Tongue (tissue), 2 donors: ENCODE results near the gene MT1M. TPM values are rescaled to one million over a fixed set of nuclear protein-coding genes. Genes with fewer than 3 reads are reported as not detected.
A peak's percentile ranks its signal among the peaks of the same experiment; 100 is the strongest.
"Not testable (repeated sequence)": the region's sequence is repeated elsewhere in the genome, so short reads cannot be mapped to it uniquely, and the experiment has no call there.

Source experiments
- DNase-seq: peaks from one replicate; pipeline ENCODE4 v3.0.0-alpha.2; 2015
- total RNA-seq: library from RNA; depleted of rRNA; stranded (reverse); fragments of >200 nt; gene quantifications from one replicate; pipeline ENCODE4 v1.2.3, GENCODE V29; 2014

The MT1M gene
- 1.7 TPM for total RNA-seq

DNA sequence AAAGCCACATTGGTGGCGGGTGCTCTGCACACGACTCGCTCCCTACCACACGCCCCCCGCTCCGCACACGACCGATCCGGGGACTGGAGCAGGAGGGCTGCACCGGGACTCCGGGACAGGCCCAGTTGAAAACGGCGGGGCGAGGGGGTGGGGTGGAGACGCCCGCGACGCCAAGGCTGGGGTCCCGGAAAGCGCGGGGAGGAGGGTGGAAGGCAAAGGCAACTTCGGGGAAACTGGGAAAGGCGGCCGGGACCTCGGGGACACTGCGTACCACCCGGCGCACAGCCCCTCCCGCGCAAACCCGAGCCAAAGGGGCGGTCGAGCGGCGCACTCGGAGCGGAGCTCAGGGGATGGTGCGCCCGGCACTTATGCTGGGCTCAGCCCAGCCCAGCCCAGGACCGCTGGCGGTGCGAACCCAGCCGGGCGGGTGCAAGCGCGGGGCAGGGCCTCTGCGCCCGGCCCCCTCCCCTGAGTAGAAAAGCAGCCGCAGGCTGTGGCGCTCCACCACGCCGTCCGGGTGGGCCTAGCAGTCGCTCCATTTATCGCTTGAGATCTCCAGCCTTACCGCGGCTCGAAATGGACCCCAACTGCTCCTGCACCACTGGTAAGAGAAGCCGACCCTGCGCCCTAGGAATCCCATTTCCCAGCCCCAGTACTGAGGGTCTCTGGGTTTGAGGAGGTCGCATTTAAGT, at the start of gene MT1M:
MT1M (plus strand) TSS at position 504 of the 692 bp plus-strand sequence; CDS start at position 577, 73 bp downstream.
- DNase-seq = peak; percentile 36

DNA sequence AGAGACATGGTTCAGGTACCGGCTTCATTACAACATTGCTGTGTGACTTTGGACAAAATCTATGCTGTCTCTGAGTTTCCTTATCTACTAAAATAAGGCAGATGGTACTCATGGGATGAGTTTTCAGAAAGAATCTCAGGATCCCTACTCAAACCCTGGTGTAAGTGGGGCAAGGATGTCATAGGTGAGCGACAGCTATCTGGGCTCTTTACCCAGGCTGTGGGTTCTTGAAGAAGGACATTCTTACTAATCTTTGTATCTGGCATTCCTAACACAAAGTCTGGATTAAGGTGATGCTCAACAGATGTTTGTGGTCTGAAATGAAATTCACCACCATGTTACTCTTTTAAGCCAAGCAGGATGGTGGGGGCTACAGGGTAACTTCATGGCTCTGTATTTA, 49.5 kb upstream of the MT1M start:
- not testable (repeated sequence) for DNase-seq

DNA sequence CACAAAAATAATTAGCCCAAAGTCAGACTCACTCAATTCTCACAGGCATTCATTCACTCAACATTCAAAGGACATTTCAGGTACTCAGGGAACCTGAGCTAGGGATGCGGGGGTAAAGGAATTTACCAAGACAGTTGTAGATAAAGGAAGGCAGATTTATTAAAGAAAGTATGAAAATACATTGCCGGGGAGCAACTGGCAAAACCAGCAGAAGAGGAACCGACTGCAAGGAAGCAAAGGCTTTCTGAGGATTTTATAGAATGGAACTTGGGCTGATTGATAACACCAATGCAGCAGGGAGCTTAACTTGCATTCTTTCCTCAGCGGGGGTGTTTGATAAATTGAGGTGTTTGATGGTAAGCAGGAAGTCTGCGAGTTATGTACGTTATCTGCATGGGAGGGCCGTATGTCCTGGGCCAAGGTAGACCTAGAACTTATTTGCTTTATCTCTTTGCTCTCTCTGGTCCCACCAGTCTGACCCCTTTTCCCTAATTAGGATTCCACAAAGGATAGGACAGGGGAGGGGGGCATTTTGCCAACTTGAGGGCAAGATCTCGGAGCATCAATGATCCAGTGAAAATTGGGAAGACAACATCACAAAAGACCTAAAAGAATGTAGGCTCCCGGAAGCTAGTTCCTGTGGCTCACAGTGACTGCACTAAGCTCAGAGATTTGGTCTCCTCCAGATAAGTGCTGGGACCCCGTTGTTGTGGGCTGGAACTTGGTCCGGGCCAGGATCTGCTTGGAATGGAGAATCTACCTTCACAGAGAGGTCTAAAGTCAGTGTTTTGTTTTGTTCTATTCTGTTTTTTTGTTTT, 48.9 kb upstream of the MT1M start:
- DNase-seq = no peak

DNA sequence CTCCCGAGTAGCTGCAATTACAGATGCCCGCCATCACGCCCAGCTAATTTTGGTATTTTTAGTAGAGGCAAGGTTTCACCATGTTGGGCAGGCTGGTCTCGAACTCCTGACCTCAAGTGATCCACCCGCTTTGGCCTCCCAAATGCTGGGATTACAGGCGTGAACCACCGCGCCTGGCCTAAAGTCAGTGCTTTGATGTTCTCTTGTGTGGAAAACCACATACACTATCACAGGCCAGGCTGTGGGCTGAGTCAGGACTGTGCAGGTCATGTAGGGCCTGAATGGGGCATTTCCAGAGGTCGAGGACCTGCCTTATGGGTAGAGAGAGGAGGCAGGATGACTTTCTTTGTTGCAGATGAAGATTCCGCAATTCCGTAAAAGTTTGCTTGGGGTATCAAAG, 48.2 kb upstream of the MT1M start:
- DNase-seq = no peak

DNA sequence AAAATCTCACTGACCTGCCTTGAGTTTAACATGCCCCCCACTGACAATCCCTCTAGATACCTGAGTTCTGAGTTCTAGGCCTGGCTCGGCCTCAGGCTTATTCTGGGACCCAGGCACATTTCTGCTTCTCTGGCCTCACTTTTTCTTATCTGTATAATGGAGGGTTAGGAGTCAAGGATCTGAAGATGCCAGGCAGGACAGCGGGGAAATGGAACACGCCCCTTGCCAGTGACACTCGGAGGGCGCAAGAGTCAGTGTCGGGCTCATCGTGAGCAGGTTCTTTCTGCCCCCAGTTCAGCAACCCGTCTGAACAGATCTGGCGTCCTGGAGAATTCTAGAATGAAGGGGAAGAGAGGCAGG, 43.7 kb upstream of the MT1M start:
- DNase-seq = no peak

DNA sequence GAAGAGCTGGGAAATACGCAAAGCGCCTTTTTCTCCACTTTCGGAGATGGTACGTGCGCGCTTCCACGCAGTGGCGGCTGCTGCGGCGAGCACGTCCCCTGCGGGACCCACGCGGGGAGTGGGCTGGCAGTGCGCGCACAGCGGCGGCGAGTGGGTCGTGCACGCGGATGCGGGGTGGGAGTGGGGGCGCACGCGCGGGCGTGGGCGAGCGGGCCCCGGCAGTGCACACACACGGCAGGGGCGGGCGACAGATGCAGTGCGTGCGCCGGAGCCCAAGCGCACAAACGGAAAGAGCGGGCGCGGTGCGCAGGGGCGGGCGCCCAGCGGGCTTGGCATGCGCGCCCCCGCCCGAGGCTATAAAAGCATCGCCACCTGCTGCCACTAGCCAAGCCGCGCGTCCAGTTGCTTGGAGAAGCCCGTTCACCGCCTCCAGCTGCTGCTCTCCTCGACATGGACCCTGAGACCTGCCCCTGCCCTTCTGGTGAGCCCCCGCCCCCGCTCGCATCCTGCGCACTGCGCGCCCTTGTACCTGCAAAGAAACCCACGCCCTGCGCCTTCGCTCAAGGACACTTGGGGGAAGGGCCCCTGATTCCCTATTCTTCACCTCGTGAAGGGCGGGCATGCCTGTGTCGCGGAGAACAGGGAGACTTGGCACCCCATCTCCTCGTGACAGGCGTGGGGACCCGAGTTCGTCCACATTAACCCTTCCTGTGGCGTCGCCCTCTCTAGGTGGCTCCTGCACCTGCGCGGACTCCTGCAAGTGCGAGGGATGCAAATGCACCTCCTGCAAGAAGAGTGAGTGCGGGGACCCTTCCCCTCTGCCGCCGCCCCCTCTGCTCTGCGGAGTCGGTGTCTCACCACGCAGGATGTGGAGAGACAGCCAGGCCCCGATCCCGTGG, 43.1 kb upstream of the MT1M start, which contains the start of gene MT3:
MT3 (plus strand) TSS at position 388 of the 899 bp plus-strand sequence; CDS start at position 451, 63 bp downstream.
- DNase-seq = peak; percentile 71

DNA sequence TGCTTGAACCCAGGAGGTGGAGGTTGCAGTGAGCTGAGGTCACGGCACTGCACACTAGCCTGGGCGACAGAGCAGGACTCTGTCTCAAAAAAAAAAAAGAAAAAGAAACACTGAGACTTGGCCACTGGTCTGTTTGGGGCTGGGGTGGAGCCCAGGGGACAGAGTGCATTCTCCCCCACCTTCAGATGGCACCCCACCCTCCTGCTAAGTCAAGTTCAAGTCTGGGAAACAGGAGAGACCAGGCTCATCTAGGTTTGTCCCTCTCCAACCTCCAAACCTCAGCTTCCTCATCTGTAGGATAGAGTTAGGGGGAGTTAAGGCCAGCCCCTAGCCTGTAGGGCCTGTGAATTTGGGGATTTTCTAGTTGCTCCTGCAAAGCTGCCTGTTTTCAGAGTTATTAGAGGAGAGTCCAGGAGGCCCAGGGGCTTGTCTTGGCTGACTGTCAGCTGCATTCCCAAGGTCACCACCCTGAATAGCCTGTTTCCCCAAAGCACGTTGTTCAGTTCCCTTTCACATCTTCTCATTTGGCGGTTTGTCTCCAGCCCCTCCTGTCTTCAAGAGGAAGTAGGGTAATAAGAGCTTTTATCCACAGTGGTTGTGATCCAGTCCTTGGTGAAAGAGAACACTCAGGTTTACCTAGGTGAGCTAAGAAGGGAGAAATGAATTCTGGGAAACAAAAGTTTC, 40.9 kb upstream of the MT1M start:
- peak; percentile 12 for DNase-seq

DNA sequence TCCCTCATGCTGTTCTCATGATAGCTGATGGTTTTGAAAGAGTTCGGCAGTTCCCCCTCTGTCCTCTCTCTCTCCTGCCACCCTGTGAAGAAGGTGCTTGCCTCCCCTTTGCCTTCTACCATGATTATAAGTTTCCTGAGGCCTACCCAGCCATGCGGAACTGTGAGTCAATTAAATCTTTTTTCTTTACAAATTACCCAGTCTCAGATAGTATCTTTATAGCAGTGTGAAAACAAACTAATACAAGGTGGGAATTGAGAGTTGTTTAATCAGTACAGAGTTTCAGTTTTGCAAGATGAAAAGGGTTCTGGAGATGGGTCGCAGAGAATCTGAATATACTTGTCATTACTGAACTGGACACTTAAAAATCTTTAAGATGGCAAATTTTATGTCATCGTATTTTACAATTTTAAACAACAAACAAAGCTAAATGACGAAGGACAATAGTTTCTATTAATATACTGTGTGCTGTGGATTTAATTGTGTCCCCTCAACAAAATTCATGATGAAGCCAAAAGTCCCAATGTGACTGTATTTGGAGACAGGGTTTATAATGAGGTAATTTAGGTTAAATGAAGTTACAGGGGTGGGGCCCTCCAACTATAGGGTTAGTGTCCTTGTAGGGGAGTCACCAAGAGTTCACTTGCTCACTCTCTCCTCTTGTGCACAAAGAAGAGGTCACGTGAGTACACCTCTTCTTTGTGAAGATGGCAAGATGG, 38.7 kb upstream of the MT1M start:
- no peak for DNase-seq

DNA sequence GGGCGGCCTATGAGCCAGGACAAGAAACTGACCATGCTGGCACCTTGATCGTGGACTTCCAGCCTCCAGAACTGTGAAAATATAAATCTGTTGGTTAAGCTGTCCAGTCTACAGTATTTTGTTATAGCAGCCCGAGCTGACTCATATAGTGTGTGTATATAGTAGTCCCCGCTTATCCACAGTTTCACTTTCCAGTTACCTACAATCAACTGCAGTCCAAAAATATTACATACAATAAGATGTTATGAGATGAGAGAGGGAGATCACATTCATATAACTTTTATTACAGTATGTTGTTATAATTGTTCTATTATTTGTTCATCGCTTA, 38.2 kb upstream of the MT1M start:
- DNase-seq = no peak

DNA sequence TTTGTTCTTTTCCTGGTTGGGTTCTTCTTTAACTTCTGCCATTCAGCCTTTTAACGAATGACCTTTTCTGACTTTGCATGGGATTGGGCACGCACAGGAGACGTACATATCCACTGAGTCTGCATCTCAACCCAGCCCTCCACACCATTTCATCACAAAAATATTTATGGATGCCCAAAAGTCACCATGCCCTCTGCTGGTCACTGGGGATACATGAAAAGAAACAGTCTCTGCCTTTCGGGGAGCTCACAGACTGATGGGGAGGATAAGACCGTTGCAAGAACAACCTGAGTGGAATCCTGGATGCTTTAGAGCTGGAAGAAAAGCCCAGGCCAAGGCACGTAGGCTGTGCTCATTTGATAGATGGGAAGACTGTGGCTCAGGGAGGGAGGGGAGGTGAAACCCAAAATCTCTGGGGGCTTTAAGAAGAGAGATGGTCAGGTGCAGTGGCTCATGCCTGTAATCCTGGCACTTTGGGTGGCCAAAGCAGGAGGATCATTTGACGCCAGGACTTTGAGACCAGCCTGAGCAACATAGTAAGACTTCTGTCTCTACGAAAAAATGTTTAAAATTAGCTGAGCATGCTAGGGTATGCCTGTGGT, 32.0 kb upstream of the MT1M start:
- peak; percentile 48 for DNase-seq

DNA sequence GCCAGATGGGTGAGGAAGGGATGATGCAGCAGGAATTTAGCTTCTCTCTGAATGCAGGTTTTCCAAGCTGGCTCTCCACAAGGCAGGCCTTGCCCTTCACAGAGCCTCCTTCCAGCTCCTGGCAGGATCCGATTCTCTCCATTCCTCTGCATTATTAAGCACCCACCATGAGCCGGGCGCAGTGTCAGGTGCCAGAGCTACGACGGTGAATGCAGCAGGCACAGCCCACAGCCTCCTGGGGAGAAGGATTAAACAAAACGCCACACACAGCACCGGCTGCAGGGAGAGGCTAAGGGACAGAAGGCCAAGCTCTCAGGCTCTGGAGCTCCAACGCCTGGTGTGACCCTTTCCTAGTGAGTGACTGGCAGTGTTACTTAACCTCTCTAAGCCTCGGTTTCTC, 31.1 kb upstream of the MT1M start:
- no peak for DNase-seq

DNA sequence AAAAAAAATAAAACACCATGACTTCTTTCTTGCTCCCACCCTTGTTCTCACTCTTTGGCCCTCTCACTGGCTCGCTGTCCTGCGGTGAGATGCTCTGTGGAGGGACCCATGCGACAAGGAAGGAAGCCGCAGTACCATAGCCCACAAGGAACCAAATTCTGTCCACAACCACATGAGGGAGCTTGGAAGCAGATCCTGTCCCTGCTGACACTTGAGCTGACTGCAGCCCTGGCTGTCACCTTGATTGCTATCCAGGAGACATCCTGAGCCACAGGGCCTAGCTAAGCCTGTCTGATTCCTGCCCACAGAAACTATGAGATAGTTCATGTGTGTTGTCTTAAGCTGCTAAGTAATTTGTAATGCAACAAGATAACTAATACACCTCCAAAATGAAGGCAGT, 28.9 kb upstream of the MT1M start:
- DNase-seq = peak; percentile 37

DNA sequence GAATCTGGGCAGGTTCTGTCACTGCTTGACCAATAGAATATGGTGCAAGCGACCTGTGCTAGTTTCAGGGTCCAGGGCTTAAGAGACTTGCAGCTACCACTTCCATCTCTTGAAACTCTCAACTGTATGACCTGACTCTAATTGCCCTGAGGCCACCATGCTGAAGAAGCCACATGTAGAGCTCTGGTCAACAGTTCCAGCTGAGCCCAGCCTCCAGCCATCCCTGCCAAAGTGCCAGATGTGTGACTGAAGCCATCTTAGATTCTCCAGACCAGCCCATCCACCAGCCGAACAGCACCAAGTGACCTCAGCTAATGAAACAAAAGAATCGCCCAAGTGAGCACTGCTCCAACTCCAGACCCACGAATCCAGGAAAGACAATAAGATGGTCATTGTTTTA, 27.5 kb upstream of the MT1M start:
- no peak for DNase-seq

DNA sequence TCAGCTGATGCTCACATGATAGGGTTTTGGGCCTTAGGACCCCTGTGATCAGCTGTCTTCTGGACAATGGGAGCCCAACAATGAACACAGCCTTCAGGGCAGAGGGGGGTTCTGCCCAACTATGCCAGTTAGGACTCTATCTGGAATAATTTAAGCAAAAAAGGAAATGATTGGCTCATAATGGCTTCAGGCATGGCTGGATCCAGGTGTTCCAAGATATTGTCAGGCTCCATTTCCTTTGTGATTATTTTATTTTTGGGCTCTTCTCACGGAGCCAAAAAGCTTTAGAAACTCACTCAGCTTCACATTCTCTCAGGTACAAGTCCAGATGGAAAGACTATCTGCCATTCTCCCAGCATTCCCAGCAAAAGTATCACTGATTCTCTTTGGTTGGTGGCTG, 27.0 kb upstream of the MT1M start:
- no peak for DNase-seq

DNA sequence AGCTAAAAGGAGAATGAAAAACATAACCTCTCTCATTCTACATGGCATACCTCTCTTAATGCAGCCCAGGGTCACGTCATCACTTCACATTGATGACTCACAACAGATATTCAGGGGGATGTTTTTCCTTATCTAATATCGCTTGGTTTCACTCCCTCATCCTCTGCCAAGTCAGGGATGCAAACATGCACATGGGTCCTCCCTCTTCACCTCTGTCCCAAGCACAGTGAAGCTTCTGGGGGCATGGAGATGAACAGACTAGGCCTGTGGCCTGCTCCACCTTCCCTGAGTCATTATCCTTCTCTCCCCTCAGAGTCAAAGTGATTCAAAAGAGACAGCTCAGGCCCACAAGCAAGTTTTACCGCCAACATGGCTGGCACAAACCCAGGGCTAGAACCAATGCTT, 26.4 kb upstream of the MT1M start:
- DNase-seq = no peak

DNA sequence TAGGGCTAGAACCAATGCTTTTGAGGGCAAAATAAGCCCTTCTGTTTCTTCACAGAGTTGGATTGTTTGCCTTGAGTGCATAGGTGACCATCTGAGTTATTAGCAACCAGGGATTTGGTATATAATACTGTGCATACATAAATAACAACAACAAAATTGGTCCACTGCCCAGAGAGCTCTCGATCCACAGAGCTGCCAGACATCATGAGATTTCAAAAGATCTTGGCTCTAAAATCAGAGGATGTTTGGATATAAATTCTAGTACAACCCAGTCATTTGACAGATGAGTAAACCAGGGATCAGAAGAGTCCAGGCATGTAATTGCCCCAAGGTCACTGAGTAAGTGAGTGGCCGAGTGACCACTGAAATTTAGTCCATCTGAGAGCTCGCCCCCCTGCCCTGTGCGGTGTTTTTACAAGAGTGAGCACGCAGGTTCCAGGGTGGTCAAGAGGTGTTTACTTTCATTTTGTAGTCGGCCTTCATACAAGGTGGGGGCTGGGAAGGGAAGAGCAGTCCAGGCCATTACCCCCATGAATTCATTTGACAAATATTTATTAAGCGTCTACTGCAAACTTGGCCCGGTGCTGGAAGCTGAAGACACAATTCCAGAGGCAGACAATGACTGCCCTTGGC, 25.9 kb upstream of the MT1M start:
- DNase-seq = peak; percentile 48

DNA sequence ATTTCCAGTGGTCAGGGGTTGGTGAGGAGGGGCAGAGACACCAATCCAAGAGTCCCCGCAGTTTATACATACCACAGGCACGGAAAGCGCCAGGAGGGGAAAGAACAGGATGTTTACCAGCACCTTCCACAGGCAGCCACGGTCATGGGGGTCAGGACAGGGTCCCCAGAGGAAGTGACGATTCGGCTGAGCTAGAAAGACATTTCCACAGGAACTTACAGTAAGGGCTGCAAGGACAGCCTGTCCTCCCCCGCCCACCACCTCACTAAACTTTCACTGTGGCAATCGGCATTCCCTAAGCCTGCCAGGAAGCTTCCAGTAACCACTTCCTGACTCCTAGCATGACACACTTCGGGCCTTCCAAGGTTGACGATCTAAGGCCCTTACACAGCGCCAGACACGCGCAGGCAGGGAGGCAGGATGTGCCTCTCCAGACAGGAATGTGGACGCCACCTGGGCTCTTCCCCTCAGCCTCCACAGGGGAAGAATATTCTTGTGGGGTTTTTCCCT, 25.3 kb upstream of the MT1M start:
- peak; percentile 54 for DNase-seq

DNA sequence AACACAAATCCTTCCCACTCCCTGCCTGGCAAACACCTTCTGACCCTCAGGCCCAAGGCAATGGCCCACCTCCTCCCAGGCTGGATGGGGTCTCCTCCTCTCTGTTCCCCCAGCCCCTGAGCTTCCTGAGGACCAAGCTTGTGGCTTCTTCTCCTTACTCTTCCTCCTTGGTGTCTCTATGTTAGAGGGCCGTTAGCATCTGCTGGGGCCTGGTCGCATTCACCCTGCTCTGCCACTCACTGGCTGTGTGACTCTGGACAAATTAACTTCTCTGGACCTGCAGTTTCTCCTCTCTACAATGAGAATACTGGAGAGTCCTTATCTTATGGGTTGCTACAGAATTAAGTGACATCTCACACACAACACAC, 24.8 kb upstream of the MT1M start:
- no peak for DNase-seq

DNA sequence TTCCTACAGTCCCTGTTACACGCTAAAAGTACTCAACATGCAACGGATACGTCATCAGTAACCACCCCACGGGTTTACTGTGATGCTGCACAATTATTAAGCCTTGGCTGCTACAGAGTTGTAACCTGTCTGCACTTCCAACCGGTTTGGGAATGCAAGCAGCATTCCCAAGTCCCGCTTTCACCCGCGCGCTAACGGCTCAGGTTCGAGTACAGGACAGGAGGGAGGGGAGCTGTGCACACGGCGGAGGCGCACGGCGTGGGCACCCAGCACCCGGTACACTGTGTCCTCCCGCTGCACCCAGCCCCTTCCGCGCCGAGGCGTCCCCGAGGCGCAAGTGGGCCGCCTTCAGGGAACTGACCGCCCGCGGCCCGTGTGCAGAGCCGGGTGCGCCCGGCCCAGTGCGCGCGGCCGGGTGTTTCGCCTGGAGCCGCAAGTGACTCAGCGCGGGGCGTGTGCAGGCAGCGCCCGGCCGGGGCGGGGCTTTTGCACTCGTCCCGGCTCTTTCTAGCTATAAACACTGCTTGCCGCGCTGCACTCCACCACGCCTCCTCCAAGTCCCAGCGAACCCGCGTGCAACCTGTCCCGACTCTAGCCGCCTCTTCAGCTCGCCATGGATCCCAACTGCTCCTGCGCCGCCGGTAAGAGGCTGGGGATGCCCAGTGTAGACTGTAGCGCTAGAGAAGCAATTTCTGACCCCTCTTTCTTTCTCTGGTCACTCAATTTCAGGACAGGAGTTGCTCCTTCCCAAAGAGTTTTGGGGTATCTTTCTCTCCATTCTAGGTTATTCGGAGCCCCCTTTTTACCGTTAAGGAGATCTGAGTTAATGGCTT, 24.2 kb upstream of the MT1M start, which contains the start of gene MT2A:
MT2A (plus strand) TSS at position 542 of the 833 bp plus-strand sequence; CDS start at position 614, 72 bp downstream.
- peak; percentile 95 for DNase-seq
